NCI-H345 (cell line): Measurements from ENCODE around the gene IRF9.

Source experiments
- DNase-seq: peaks from one replicate; lab custom pipeline; 2025; lab: John Stamatoyannopoulos, UW

IRF9 gene

DNA sequence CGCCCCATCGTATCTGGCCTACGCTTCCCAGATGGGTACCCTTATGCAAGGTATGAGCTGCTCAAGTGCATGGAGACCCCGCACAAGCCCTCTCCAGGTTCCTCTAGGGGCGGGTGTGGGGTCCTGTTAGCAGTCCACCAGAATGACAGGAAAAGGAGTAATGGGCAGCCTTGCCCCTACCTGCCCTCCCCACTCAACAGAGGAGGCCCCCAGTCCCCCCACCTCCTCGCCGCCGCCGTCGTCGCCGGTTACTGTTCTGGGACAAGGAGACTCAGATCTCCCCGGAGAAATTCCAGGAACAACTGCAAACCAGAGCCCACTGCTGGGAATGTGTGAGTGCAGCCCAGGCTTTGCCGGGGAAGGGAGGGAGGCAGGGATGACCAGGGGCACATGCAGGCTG, 16.8 kb downstream of the IRF9 start:
- DNase-seq: no peak

DNA sequence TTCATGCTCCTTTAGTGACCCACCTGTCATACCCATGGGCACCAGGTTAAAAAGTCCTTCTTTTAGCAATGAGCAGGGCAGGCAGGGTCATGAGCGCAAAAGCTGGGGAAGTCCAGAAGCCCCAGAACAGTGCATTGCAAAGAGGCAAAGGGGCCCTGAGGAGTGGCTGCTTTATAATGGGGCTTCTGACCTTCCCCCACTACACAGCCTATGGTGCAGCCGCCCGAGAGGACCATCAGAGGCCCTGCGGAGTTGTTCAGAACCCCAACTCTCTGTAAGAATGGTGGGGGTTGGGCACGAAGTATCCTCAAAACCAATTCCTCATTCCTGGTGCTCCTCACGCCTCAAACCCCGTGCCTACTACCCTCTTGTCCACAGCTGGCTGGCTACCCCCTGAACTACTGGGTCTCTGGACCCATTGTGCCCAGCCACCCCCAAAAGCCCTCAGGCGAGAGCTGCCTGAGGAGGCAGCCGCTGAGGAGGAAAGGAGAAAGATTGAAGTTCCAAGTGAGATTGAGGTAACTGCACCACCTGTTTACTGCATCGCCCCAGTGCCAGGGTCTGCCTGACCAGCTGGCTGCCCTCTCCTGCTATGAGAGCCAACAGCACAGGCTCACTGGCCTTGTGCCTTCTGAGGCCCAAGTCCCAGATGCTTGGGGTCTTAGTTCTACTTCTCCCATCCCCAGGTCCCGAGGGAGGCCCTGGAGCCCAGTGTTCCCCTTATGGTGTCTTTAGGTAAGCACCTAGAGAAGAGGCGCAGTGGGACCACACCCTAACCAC, 17.5 kb downstream of the IRF9 start:
- DNase-seq: no peak

DNA sequence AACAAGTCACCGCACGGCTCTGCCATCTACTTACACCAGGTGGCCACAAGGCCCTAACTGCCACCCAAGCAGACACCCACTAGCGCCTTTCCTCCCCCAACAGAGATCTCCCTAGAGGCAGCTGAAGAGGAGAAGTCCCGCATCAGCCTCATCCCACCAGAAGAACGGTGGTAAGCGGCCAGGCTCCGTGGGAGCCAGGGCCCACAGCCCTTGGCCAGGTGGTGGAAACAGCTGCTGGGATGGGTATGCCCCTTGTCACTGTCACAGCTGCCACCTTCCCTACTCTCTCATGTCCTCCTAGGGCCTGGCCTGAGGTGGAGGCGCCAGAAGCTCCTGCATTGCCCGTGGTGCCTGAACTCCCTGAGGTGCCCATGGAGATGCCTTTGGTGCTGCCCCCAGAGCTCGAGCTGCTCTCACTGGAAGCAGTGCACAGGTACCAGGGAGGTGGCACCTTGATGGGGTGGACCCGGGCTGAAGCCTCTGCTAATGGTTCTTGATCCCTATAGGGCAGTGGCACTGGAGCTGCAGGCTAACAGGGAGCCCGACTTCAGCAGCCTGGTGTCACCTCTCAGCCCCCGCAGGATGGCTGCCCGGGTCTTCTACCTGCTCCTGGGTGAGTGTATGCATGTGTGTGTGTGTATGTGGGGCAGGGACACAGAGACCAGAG, 18.4 kb downstream of the IRF9 start:
- DNase-seq: no peak

DNA sequence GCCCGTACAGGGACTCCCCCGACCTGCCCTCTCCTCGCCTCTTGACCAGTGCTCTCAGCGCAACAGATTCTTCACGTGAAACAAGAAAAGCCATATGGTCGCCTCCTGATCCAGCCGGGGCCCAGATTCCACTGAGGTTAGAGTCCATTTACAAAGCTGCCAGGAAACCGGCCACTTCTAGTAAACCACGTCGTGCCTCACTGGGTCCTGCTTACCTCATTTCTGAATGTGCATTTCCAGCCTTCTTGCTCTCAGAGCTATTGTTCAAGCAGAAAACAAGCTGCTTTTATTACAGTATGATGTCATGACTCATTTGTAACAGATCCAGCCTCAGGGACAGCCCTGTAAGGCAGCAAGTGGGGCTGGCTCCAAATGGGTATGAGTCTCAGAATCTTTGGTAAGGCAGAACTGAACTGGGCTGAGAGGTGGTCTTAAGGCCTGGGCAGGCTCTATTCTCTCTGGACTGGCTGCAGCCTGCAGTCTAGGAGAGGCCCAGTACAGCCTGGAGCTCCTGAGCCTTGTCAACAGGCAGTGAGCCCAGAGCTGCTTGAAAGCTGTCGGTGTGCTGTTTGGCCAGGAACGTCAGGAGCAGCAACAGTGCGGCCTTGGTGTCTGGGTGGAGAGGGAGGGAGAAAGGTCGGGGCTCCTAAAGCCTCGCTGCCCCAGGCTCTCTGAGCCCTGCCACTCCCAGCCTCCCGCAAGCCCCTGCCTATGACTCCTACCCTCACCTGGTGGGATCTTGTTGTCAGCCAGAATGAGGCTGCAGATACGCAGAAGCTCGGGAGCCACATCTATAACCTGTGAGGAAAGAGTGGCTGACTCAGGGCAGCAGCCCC, 19.1 kb downstream of the IRF9 start:
- DNase-seq: no peak

DNA sequence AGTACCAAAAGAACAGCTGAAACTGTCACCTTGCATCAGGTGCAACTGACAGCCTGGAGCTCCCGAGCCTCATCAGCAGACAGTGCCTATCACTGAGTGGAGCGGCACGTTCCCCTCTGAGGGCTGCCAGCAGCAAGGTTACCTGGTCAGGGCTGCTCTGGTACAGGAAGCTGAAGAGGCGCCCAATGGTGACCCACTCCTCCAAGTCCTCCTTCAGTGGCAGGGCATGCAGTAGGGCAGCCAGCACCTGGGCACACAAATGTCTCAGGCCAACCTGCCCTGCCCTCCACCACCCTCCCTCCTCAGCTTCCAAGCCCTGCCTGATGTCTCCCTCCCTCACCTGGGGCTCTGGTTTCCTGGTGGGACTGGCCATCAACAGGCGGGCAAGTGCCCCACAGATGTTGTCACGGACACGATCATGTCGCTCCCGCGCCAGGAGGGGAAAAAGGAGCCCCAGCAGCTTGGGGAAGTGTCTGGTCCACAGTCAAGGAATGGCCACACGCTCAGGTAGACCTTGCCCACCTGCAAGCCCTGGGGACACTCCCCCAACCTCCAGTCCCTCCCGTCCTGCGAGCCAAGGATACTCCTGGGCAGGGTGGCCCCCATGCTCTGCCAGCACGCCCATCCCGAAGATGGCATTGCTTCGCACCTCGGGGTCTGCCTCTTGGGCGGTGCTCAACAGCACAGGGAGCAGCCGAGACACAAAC, 20.5 kb downstream of the IRF9 start:
- DNase-seq: no peak

DNA sequence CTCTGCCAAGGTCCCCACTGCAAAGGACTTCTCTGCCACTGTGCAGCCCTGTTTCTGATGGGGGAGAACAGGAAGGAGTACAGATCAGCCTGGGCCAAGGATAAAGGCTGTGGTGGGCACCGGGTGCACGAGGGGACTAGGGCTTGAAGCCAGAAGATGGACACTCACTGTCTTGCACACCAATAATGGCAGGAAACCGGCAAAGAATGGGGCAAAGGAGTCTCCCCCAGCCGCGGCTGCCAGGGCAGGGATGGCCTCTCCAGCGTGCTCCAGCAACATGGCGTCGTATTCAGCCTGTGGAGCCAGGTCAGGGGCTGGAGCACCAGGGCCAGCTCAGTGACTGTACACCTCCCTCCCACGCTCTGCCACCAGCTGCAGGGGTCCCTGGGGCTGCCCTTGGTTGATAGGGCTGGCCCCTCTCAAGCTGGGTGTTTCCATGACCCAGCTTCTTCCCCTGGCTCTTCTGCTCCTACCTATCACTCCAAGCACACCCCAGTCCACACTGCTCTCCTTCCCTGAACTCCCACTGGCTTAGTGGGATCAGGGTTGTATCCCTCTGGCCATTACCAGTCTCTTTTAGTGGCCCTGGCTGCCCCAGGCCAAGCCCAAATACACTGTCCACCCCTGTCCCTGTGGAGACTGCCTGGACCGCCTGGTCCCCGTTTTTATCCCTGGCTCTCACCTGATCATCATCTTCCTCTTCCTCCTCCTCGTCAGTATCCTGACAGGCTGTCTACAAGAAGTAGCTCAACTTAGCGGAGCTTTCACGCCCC, 21.2 kb downstream of the IRF9 start:
- no peak for DNase-seq

DNA sequence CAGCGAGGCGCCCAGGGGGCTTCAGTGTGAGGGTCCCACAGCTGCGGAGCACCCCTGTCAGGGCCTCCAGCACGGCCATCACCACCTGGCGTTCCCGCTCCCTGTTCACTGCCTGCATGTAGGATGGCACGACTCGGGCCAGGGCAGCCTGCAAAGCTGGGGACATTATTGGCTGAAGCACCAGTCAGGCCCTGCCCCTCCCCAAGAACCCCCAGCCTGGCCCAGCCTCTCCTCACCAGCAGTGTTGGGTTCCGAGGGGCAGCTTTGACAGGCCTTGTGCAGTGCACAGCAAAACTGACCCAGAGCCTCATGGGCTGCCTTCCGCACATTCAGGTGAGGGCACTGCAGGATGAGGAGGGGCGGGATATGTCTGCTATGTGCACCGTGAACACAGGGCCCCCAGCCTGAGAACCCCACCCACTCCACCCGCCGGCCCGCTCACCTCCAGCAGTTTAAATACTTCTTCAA, 22.0 kb downstream of the IRF9 start:
- DNase-seq: no peak

DNA sequence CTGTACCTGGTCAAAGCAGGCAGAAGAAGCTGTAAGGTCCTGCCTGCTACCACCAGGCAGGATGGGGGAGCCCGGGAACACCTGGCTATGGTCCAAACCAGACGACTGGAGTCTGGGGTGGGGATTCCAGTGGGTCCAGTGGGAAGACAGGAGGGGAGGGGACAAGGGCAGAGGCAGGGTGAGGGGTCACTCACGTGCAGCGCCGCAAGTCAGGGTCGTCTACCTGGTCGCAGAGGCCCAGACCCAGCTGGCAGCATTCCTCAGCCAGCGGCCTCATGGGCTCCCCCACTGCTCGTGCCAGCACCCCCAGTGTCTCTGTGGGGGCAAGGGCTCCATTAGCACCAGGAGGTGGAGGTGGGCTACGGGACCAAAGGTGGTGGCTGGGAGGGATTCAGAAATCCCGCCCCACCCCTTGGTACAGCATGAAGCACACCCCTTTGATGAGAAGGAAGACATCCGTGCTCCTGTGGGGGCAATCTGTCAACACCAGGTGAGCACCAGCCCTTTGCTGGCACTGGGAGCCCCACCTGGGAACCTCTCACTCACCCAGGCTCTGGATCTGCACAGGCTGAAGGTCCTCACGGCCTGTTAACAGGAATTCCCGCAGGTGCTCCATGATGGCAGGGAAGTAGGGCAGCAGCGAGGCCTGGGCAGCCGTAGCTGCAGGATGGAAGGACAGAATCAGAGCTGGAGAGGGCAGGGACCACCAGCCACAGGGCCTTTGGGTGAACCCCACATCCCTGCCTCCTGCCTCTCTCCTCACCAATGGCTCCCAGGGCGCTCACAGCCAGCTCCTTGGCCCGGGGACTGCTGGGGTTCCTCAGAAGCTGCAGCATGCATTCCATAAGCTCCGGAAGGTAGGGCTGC, 23.3 kb downstream of the IRF9 start:
- DNase-seq: no peak

DNA sequence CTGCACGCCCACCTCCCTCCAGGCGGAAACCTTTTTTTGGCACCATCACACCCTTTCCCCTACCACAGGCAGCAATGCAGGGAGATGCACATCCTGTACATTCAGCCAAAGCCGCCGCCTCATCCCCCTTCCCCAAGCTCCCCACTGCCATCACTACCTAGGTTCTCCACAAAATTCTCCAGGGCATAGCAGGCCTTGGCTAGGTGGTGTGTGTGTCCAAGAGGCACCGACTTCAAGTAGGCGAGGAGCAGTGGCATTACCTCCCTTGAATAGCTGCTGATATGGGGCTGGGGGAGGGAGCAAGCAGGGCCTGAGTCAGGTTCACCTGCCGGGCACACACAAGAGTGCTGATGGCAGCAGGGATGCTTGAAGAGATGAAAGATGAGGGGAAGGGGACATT, 24.0 kb downstream of the IRF9 start:
- DNase-seq: no peak

DNA sequence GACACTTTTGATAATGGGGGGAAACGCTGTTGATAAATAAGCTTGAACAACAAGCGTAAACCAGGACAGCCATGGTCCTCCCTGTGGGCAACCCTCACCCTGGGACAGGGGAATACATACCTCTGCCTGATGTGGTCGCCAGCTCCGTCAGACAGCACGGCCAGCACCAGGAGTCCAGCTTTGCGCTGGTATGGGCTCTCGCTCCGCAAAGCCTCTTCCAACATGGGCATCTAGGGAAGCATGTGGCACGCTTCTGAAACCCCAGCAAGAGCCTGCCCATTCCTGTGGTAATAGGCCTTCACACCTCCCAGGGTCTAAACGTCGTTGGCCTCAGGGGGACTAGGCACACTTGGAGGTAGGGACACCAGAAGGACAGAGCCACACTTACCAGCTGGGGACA, 24.7 kb downstream of the IRF9 start:
- no peak for DNase-seq

DNA sequence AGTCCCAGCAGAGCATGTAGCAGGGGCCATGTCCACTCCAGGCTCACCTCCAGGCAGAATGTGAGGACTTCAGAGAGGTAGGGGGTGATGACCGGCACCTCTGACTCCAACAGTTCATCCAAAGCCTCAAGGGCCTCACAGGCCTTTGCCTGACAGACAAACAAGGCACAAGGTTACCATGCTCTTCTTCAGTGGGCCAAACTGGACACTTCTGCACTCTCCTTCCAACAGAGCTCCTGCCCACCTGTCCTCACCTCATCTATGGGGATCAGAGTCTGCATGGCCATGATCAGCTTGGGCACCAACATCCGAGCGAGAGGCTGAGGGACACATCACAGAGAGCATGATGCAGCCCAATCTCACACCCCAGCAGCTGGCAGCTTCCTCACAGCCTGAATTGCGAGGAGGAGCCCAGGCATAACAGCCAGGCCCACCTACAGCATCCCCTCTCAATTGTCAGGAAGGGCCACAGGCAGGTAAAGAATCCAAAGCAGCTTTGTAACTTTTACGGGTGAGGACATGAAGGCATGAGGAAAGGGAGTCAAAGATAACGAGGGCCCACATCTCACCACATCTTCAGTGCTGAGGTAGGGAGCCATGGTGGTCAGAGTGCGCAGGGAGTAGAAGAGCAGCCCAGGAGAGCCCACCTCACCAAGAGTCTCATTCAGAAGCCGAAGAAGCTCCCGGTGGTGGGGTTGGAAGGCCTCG, 25.9 kb downstream of the IRF9 start:
- DNase-seq: no peak

DNA sequence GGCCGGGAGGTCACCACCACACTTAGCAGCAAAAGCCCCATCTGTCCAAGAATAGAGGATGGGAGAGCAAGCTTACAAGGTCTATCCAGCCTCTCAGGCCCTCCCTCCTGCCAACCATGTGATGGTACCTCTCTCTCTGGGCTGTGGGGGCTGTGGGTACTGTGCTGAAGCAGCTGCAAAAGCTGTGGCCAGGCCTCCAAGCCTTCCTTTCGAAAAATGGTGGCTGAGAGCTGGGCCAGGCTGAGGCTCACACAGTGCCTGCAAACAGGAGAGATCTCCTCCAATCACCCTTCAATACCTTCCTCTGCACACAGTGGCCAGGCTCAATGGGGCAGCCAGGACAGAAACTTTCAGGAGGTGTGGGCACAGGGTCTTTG, 26.5 kb downstream of the IRF9 start:
- no peak for DNase-seq

DNA sequence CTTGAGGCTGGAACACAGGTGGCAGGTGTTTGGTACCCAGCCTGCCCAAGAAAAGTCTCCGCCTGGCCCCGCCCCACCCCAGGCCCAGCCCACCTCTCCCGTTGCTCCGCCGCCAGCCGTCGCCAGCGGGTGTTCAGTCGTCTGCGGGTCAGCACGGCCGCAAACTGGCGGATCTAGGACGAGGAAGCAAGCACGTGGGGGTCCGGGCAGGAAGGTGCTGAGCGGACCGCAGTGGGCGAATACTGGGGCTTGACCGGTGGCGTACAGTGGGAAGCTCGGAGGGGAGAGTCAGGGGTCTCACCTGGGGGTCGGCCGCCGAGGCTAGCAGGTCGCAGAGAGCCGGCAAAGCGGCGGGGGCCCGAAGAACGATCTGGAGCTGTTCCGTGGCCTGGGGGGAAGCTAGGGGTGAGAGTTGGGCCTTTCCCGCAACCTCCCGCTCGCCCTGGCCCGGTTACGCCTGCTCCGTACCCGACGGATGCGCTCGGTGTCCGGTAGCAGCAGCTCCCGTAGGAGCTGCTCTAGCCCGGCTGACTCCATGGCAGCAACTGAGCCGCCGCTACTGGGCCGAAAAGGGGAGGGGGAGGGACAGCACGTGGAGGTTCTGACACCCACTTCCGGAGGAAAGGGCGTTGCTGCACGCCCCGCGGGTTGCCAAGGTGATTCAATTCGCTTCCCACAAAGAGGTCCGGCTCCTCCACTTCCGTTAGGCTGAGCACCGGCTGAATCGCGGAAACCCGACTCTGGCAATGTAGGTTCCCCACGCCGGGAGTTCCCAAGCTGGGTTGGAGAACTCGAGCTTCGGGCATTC, 27.4 kb downstream of the IRF9 start, which contains the start of gene IPO4:
Gene IPO4 (minus strand): TSS at position 566 of the 808 bp plus-strand sequence. CDS start 29 bp downstream, at position 537.
- DNase-seq: peak; percentile 98

DNA sequence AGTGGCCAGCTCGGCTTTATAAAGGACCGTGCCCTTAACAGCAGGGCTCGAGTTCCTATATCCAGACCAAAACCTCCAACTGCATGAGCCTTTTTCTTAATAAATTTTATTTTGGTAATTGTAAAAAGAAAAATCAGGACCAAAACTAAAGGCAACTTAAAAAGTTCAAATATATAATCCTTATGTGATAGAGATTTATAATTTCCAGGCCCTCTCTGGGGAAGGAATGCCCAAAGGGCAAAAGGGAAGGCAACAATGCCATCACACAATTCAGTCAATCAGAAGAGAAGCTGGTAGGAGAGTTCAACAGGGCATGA, 28.0 kb downstream of the IRF9 start:
- no peak for DNase-seq

DNA sequence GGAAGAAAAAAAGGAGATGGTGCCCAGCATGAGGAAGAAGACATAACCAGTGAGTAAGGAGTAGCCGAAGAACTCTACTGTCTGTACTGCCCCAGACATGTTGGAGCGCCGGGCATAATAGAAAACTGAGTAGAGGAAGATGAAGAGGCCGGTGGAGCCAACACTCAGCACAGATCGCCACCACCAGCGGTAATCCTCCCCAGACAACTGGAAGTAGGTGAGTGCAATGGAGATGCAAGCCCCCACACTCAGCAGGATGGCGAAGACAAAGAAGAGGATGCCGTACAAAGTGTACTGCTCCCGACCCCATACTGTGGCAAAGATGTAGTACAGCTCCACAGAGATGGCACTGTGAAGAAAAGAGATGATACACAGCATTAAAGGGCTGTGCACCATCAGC, 28.4 kb downstream of the IRF9 start:
- DNase-seq: no peak

DNA sequence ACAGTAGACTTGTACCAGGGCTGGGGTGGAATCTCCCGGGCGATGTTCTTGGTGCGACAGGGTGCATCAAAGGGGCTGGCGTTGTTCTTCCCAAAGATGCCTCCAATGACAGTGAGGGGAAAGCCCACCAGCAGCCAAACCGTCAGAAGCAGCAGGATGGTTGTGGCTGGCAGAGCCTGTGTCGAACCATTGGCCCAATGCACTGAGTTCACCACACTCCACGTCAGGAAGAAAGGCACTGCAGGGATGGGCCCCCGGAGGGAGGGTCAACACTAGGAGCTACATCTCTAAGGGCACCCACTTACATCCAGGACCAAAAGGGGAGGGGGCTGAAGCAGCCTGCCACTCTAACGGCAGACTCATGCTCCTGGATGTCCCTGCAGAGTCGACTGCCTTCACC, 29.4 kb downstream of the IRF9 start:
- DNase-seq: no peak

DNA sequence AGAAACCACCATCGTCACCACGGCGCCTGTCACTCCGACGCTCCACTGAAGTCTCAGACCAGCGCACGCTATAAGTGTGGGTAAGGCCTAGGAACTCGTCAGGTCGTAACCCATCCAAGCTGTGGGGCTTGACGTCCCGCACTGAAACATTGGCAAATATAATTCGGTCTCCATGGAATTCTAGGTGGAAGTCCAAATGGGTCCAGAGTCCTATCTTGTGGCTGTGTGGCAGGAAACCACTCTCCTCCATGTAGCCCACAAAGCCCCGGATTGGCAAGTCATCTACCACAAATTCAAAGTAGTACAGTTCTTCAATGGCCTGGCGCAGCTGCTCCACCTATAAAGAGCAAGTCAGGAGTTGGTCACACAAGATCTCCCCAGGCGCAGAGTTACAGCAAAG, 31.9 kb downstream of the IRF9 start:
- no peak for DNase-seq

DNA sequence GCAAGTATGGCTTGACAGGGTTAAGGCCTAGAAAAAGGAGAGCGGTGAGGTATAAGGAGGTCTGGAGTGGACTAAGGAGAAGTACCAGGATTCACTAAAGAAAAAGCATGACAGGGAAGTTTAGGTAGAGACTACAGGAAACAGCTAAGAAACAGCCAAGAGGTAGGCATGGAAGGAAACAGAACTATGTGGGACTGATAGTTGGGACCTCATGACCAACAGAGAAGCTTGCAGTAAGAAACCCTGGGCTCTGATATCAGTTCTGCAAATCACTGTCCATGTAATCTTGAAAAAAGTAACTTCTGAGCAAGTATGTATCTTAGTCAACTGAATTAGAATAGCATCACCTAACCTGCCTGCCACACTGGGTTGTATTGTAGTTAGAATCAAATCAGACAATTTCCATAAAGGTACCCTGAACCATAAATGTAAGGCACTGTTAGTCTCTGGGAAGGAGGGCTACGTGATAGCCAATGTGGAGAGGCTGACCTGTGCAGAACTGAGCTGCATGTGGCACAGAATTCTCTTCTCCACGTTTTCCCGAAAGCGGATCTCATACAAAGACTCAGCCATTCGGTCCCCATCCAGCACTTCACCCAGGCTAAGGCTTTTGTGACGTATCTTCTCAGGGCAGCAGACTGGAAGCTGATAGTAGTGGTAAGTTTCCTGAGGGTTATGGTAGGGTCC, 33.3 kb downstream of the IRF9 start:
- DNase-seq: no peak

DNA sequence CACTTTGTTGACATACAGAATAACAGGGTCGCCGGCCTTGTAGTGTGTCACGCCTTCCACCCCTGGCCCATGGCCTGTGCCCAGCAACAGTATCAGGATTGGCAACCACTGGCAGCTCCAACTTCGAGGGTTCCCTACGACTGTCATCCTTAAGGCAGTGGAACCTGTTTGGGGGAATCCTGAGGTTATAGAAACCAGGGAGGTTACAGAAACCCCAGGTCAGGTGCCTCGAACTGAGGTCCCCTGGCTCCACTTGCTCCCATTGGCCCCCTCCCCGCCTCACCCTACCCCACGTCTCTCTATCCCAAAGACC, 33.8 kb downstream of the IRF9 start:
- DNase-seq: no peak
